Muscle layer of colon (tissue), 2 donors: Measurements from ENCODE around the gene HMGN2.
"Not testable (repeated sequence)": the region's sequence is repeated elsewhere in the genome, so short reads cannot be mapped to it uniquely, and the experiment has no call there.

Experiments
- H3K27ac ChIP-seq: one replicate; pipeline ENCODE4 v1.7.0; 2013; ENCODE audit warnings: low read depth, mild to moderate bottlenecking, low read length, moderate library complexity
- H3K27me3 ChIP-seq, 2 donors: one replicate each; pipeline ENCODE4 v1.7.0; 2013; ENCODE audit warnings: low read length in 2 of 2, mild to moderate bottlenecking in 2 of 2; ENCODE audit not compliant: insufficient read depth in 2 of 2, control insufficient read depth in 1 of 2
- H3K36me3 ChIP-seq: one replicate; pipeline ENCODE4 v1.7.0; 2013; ENCODE audit warnings: mild to moderate bottlenecking, low read length; ENCODE audit not compliant: insufficient read depth
- H3K4me1 ChIP-seq: one replicate; pipeline ENCODE4 v1.7.0; 2013; ENCODE audit warnings: mild to moderate bottlenecking, low read length; ENCODE audit not compliant: insufficient read depth
- H3K4me3 ChIP-seq, 2 donors: one replicate each; pipeline ENCODE4 v1.7.0; 2013; ENCODE audit warnings: low read length in 2 of 2, low read depth in 1 of 2, mild to moderate bottlenecking in 1 of 2, moderate library complexity in 1 of 2
- H3K9ac ChIP-seq: one replicate; pipeline ENCODE4 v1.7.0; 2013; ENCODE audit warnings: low read length
- H3K9me3 ChIP-seq: one replicate; pipeline ENCODE4 v1.7.0; 2013; ENCODE audit warnings: mild to moderate bottlenecking, low read length
- donor health status: abdominal sarcoma.
- donor health status: Adenocarcinoma of cecum.

The HMGN2 gene

DNA sequence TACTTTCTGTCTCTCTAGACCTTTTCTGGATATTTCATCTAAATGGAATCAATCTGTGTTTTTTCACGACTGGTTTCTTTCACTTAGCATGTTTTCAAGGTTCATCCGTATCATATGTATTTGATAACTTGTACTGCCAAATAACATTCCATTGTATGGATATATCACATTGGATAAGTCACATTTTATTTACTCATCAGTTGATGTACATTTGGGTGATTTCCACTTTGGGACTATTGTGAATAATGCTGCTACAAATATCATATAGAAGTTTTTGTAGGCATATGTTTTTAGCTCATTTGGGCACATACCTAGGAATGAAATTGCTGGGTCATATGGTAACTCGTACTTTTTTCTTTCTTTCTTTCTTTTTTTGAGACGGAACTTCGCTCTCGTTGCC lies 6.7 kb downstream of the HMGN2 start:
- Histone ChIP-seq H3K27me3 (no peaks in the 10 kb centered on the region), H3K9me3 (no peaks in the 10 kb centered on the region), H3K36me3 (peaks cover 38% of the 10 kb centered on the region), H3K27ac (no peak overlapping the region), H3K9ac (no peak overlapping the region), H3K4me3 (no peak overlapping the region), H3K4me1 (peaks cover 6% of the 10 kb centered on the region)

DNA sequence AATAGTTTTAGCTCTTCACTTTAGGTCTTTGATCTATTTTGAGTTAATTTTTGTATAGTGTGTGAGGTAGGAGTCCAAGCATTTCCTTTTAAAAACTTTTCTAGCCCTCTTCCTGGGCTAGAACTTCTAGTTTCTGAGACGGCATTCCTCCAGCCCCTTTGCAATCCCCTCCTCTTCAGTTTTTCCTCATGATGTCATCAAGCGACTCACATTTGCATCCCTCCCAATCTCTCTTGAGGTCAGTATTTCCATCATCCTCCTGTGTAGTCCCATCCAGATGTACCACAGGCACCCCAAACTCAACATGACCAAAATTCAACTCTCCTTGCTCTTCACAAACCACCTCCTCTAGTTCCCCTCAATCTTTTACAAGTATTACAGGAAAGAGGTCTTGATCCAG lies 10.7 kb downstream of the HMGN2 start:
- Histone ChIP-seq H3K4me1 (no peaks in the 10 kb centered on the region), H3K27me3 (no peaks in the 10 kb centered on the region), H3K36me3 (peaks cover 17% of the 10 kb centered on the region), H3K9ac (no peak overlapping the region), H3K4me3 (no peak overlapping the region), H3K9me3 (no peaks in the 10 kb centered on the region), H3K27ac (no peak overlapping the region)

DNA sequence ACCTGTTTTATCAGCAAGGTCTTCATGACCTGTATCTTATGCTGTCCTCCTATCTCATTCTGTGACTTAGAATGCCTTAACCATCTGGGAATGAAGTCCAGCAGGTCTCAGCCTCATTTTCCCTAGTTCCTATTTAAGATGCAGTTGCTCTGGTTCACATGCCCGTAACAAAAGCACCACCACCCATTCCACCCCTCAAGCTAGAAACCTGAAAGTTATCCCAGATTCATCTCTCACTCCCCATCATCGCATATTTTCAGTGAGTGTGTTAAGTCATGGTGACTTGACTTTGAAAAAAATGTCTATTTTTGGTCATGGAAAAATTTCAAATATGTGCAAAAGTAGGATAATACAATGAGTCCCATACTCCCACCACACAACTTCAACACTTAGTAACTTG lies 11.7 kb downstream of the HMGN2 start:
- Histone ChIP-seq H3K9me3 (no peaks in the 10 kb centered on the region), H3K4me1 (no peaks in the 10 kb centered on the region), H3K9ac (no peak overlapping the region), H3K27me3 (no peaks in the 10 kb centered on the region), H3K4me3 (no peak overlapping the region), H3K36me3 (peaks cover 13% of the 10 kb centered on the region), H3K27ac (no peak overlapping the region)

DNA sequence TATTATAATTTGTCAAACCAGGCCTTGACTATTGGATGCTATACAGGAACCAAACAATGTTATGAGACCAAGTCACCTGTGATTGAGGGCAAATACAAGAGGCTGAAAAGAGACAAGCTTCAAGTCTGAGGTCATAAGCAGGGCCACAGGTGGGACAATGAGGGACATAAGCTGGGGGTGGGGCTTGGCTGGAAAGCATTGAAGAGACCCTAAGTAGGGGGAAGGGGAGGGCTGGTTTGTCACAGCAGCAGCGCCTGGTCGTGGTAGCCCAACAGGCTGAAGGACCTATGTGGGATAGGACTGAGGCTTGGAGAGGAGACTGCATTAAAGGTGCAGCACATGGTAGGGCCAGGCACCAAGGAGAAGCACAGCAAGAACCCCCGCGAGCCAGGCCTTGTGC lies 17.9 kb downstream of the HMGN2 start:
- Histone ChIP-seq H3K27me3 (no peaks in the 10 kb centered on the region), H3K9me3 (no peaks in the 10 kb centered on the region), H3K9ac (no peak overlapping the region), H3K27ac (no peak overlapping the region), H3K4me1 (no peaks in the 10 kb centered on the region), H3K4me3 (no peak overlapping the region), H3K36me3 (no peaks in the 10 kb centered on the region)

DNA sequence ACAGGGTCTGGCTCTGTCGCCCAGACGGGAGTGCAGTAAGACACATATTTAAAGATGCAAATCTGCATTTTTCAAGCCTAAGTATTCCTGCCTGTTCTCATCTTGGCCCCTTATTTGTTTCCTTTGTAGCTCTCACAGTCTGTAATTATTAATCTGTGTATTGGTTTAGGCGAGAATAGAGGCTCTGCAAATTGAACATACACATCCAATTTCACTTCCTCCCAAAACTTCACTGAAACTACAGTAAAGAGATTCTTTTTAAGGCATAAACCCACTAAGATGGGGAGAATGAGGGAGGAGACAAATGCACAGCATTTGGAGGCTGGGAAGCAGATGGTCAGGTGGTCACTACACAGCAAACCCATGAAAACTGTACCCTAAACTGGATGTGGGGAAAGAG lies 21.0 kb downstream of the HMGN2 start:
- H3K9me3 ChIP-seq: no peaks in the 10 kb centered on the region
- no peak overlapping the region for H3K27ac ChIP-seq
- no peak overlapping the region for H3K4me3 ChIP-seq
- no peaks in the 10 kb centered on the region for H3K27me3 ChIP-seq
- H3K4me1 ChIP-seq: no peaks in the 10 kb centered on the region
- H3K36me3 ChIP-seq: no peaks in the 10 kb centered on the region
- H3K9ac ChIP-seq: no peak overlapping the region

DNA sequence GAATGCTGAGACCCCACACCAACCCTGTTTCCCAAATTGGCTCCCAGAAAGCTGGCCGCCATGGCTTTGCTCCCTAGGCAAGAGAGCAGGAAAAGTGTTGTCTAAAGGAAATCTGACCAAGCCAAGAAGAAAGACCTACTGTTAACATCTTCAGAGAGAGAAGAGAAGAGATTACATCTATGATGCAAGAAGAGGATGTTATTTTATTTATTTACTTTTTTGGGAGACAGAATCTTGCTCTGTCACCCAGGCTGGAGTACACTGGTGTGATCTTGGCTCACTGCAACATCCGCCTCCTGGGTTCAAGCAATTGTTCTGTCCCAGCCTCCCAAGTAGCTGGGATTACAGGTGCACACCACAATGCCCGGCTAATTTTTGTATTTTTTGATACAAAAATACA lies 21.7 kb downstream of the HMGN2 start:
- no peaks in the 10 kb centered on the region for H3K9me3 ChIP-seq
- no peak overlapping the region for H3K9ac ChIP-seq
- no peak overlapping the region for H3K27ac ChIP-seq
- no peak overlapping the region for H3K4me3 ChIP-seq
- H3K4me1 ChIP-seq: no peaks in the 10 kb centered on the region
- H3K36me3 ChIP-seq: no peaks in the 10 kb centered on the region
- H3K27me3 ChIP-seq: no peaks in the 10 kb centered on the region

DNA sequence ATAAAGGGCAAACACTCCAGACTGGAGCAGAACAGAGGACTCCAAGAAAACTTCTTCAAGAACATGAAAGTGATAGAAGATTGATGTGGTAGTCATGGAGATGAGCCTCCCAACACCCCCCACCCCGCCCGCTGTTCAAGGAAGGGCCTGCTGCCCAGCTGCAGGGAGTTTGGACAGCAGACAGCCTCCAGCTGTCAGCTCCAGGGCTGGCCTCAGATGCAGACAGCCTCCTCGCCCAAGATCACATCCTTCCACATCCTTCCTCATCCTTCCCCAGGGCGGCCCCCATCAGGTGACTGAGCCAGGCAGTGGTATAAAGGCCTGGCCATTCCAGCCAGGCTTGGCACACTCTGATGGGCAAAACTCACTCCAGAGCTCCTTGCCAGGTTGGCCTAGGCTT lies 24.6 kb downstream of the HMGN2 start:
- Histone ChIP-seq H3K27me3 (no peaks in the 10 kb centered on the region), H3K4me1 (no peaks in the 10 kb centered on the region), H3K36me3 (no peaks in the 10 kb centered on the region), H3K4me3 (no peak overlapping the region), H3K9me3 (no peaks in the 10 kb centered on the region), H3K27ac (no peak overlapping the region), H3K9ac (no peak overlapping the region)

DNA sequence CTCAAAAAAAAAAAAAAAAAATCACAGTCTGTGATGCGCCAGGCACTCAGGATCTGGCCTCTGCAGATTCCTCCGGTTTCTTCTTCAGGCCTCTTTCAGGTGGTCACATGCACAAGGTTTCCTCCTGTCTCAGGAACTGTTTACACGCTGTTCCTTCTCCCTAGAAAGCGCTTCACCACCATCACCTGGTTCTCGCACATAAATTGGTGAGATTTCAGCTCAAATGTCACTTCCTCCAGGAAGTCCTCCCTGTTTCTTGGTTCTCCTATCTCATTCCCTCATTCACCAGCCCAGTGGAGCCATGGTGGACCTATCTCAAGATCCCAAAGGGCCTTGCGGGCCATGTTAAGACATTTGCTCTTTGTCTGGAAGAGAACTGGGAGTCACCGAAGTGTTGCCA lies 26.7 kb downstream of the HMGN2 start:
- H3K36me3 ChIP-seq: no peaks in the 10 kb centered on the region

DNA sequence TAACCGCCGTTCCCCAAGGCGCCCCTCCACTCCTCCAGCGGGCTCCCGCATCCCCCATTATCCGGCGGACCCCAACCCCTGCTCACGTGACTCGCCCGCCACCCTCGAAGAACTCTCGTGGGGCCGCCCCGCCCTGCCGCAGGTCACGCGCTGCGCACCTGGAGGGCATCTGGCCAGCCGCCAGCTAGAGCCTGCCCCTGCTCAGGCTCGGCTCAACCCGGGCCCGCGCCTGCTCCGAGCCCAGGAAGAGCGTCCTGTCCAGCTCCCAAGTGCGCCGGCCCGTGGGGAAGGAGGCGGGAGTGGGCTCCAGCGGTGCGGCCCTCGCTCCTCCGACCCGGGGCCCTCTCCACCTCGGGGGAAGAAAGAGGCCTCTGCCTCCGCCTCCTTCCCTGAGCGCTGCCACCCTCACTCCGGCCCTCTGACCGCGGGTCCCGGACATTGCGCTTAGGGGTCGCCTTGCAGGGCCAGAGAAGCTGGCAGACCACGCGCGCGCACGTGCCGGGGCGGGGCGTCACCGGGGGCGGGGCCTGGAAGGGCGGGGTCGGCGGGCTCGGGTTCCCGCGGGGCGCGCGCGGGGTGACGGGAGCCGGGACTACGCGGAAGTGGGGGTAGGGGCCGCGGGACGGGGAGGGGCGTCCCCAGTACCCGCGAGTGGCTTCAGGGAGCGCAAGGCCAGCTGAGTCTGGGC lies 28.4 kb downstream of the HMGN2 start:
- Histone ChIP-seq H3K9ac (peak overlapping the region; percentile 39), H3K36me3 (no peaks in the 10 kb centered on the region), H3K4me3 (peak overlapping the region; percentile 71 to 75), H3K4me1 (no peaks in the 10 kb centered on the region), H3K9me3 (no peaks in the 10 kb centered on the region), H3K27ac (peak overlapping the region; percentile 76), H3K27me3 (no peaks in the 10 kb centered on the region)

More for the DNA sequence above, 26.7 kb downstream of the HMGN2 start:
- Histone ChIP-seq H3K27me3 (no peaks in the 10 kb centered on the region), H3K27ac (no peak overlapping the region), H3K4me1 (no peaks in the 10 kb centered on the region), H3K4me3 (no peak overlapping the region), H3K9ac (no peak overlapping the region), H3K9me3 (no peaks in the 10 kb centered on the region)

DNA sequence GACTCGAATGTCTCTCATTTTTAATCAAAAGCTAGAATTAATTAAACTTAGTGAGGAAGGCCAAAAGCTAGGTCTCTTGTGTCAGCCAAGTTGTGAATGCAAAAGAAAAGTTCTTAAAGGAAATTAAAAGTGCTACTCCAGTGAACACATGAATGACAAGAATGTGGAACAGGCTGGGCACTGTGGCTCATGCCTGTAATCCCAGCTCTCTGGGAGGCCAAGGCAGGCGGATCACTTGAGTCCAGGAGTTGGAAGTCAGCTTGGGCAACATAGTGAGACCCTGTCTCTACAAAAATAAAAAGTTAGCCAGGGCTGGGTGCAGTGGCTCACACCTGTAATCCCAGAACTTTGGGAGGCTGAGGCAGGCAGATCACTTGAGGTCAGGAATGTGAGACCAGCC lies 38.5 kb downstream of the HMGN2 start:
- not testable (repeated sequence) for H3K9ac ChIP-seq, H3K27me3 ChIP-seq, H3K4me1 ChIP-seq, H3K4me3 ChIP-seq, H3K27ac ChIP-seq, H3K9me3 ChIP-seq, H3K36me3 ChIP-seq

DNA sequence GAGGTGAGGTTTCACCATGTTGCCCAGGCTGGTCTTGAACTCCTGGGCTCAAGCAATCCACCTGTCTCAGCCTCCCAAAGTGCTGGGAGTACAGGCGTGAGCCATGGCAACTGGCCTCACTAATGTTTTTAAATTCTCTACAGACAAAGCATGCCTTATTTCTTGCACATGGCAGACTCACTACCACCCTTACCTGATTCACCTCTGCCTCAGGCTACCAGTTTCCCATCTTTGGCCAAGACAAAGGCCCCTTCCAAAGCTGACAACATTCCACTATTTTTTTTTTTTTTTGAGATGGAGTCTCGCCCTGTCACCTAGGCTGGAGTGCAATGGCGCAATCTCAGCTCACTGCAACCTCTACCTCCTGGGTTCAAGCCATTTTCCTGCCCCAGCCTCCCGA lies 43.6 kb downstream of the HMGN2 start:
- not testable (repeated sequence) for H3K4me1 ChIP-seq, H3K9ac ChIP-seq, H3K36me3 ChIP-seq, H3K4me3 ChIP-seq, H3K27ac ChIP-seq, H3K9me3 ChIP-seq, H3K27me3 ChIP-seq

DNA sequence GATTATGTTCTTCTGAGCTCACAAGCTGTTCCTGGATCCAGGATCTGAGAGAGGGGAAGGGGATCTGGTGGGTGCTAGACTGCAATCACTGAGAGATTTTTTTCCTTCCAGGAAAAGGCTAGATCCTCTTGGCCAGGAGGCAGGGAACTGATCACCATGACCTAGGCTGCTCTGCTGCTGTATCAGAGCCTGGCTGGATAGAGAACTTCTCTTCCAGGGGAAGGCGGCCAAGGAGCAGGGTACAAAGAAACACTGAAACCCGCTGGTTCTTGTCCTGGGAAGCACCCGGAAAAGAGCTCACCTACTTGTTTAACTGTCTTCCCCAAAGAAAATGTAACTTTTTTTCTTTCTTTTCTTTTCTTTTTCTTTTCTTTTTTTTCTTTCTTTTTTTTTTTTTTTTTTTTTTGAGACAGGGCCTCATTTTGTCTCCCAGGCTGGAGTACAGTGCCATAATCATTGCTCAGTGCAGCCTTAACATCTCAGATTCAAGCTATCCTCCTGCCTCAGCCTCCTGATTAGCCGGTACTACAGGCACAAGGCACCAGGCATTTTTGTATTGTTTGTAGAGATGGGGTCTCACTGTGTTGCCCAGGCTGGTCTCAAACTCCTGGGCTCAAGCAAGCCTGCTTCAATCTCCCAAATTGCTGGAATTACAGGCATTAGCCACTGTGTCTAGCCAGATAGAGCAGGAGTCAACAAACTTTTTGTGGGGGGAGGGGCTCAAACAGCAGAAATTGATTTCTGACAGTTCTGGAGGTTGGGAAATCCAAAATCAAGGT lies 44.9 kb downstream of the HMGN2 start:
- no peak overlapping the region for H3K4me3 ChIP-seq

More for the DNA sequence above, 44.9 kb downstream of the HMGN2 start:
- no peak overlapping the region for H3K9ac ChIP-seq
- H3K27me3 ChIP-seq: no peaks in the 10 kb centered on the region
- no peaks in the 10 kb centered on the region for H3K9me3 ChIP-seq
- no peak overlapping the region for H3K27ac ChIP-seq
- H3K4me1 ChIP-seq: no peaks in the 10 kb centered on the region
- H3K36me3 ChIP-seq: no peaks in the 10 kb centered on the region
